ENCODE measurements around the gene PHYKPL.

- TF ChIP-seq POLR2A (IDR thresholded peaks at IDR 0.05) (no peak), CTCF (IDR thresholded peaks at IDR 0.05) (no peak)
Observed at GRCh38 chr5:178210686-178211085, 21.9 kb downstream of the PHYKPL start.
